Right renal cortex interstitium (tissue), 3 donors: Measurements from ENCODE around the gene ERC2. TPM values are rescaled to one million over a fixed set of nuclear protein-coding genes. Genes with fewer than 3 reads are reported as not detected.
"Not testable (repeated sequence)": the region's sequence is repeated elsewhere in the genome, so short reads cannot be mapped to it uniquely, and the experiment has no call there.

Experiments
- DNase-seq, 3 donors: peaks; one replicate each; pipeline ENCODE4 v3.0.0-alpha.2; 2013; ENCODE audit warnings: low read depth in 3 of 3, low spot score in 2 of 3
- polyA plus RNA-seq, 3 donors: library from polyadenylated mRNA; unstranded; fragments of 120-200 nt; gene quantifications; one replicate each; pipeline ENCODE4 v1.2.1, GENCODE V29; 2013; ENCODE audit not compliant: insufficient read length in 3 of 3

Gene ERC2
- polyA plus RNA-seq, 3 donors: 3.5 to 4.0 (median 3.7) TPM

DNA sequence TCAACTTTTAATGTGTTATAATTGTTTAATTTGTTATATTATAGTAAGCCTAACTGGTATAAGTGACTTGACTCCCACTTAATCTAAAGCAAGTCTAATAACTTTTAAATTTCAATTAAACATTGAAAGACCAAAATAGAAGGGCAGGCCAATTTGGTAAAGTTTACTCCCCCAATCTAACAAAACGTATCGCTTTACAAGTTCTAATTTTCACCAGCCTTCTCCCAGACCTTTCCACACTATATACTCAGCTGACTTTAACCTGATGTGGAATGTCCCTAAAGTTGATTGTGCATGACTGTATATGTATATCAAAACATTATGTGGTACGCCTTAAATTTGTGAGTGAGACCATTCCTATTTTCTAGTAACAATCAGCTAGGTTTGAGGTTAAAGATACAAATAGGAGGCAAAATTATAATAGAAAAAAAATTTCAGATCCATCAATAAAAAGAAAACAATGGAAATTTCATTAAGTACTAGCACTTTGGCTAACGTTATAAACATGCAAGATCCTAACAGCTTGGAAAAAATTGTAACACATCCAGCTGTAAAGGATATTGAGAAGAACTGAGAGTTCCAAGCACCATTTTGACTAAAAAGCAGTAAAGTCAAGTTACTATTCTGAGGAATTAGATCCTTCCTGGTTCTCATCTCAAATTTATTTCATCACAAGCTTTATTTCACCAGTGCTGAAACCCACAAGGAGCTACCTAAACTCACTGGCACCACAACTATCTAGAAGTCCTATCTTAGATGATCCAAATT, 199.5 kb downstream of the ERC2 start:
- DNase-seq: no peak

DNA sequence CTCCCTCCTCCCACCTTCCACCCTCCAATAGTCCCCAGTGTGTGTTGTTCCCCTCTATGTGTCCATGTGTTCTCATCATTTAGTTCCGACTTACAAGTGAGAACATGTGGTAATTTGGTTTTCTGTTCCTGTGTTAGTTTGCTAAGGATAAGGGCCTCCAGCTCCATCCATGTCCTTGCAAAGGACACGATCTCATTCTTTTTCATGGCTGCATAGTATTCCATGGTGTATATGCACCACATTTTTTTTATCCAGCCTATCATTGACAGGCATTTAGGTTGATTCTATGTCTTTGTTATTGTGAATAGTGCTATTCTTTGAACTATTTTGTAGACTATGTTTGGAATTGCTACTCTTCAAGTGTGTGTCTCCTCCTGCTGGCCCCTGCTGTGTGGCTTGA, 206.4 kb downstream of the ERC2 start:
- not testable (repeated sequence) for DNase-seq

DNA sequence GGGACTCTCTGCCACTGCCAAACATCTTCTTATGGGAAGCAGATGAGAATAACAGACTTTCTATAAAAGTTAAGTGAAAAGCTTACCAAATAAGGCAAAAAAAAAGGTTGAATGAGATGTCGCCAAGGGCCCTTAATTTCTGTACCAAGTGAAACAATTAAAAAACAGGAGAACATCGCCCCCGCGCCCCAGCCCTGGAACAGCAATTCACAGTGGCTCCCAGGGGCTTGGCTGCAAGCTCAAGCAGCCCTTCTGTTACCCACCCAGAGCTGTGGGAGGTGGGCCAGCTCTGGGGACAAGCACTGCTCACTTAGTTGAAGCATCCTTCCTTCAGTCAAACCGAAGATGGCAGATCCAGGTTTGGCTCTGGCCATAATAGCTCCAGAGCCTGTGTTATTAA, 208.0 kb downstream of the ERC2 start:
- DNase-seq: no peak

DNA sequence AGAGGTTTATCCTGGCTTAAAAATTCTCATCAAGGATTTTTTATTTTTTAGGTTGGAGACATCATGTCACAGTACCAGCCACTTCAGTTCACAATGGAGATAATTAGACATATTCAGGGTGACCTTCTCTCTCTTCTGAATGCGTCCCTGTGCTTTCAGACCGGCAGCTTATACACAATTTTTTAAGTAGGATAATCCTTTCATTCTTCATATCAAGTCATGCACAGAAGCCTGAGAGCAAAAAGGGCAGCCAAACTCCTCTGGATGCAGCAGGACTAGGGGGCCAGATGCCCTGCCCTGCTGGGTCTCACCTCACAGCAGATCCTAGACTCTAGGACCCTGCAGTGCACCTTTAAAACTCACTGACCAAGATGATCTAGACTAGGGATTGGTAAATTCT, 210.4 kb downstream of the ERC2 start:
- DNase-seq: no peak

DNA sequence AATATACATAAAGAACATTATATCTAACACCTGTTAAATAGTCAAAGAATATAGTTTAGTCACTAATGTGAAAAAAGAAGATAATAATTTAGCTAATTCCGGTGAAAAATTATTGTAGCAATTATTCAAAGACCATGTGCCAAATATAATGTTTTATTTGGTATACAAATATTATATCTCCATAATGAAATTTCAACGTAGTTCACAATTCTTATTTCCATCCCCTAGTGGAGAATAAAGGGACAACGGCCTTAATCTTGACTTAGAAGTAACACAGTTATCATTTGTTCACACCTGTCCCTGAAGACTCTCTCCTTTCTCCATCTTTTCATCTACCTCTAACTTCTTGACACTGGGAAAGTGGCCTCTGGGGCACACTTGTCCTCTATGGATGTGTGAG, 213.4 kb downstream of the ERC2 start:
- no peak for DNase-seq

DNA sequence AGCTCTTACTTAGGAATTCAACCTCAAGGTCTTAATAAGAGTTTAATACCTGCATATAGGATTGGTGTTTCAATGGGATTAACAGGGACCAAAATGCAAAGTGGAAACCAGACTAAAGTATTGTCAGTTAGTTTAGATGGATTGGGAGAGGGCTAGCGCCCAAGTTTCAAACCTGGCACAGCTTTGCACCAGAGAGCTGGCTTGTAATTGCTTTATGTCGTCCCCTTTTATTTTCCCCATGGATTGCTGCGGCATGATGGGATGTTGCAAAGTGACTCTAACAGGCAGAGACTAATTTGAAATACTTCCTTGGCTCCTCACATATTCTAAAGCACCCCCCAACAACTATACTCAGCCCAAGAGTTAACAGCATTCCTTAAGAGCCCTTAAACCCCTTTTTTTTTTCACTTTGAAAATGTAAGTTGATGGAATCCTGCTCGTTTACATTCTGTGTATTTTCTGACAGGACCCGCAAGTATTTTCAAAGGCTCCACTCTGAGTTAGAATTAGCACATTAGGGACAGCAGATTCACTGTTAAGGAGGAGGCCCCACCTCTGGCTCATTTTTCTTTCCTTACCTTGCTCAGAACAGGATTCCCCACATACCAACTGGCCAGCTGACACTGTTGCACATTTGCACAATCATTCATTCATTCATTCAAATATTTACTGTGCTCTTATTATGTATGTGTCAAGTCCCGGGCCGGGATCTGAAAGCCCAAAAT, 214.2 kb downstream of the ERC2 start:
- no peak for DNase-seq

DNA sequence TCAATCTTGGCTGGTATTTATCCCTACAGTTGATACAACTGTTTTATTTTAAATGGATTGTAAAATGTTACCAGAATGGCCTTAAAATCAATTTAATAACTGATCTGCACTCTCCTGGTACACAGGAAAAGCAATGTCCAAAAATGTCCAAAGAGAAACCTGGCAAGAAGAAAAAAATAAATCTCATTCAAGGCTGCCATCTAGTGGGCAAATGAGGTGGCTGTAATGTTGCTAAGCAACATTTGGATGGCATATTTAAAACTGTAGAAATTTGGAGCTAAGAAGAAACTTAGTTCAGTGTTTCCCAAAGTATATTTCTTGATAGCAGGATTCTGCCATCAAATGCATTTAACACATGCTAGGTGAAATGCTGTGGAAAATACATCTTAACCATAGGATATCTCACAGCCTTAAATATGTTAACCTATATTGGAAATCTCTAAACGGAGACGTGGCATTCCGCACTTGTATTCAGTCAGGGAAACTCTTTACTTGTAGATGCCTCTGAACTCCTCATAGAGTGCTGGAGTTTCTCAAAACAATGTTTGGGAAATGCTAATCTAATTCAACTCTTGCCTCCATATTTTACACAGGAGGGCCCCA, 216.8 kb downstream of the ERC2 start:
- peak in 2 of 3 donors; percentile 58 to 61 for DNase-seq

DNA sequence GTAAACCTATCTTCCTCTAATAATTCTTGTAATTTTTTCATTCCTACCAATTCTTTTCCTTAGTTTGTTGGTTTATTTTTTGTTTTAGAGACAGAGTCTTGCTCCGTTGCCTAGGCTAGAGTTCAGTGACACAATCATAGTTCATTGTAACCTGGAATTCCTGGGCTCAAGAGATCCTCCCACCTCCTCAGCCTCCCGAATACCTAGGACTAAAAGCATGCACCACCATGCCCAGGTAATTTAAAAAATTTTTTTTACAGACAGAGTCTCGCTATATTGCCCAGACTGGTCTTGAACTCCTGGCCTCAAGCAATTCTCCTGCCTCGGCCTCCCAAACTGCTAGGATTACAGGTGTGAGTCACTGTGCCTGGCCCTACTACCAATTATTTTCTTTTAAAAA, 220.2 kb downstream of the ERC2 start:
- no peak for DNase-seq

DNA sequence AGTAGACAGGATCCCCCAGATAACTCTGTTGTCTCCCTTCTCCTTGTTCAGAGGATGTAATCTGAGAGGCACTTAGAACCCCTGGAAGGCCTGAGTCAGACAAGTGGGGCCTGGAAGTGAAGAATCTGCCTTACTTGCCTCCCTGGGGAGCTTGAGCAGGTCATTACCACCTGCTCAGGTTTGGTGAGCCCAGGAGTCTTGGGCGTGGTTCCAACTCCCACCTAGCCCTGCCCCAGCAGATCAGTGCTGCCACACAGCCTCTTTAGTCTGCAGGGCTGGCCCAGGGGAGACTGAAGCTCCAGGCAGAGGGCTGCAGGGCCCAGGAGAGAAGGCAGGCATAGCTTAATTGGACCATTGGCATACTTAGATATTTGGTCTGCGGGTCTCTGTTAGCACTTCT, 230.0 kb downstream of the ERC2 start:
- DNase-seq: no peak

DNA sequence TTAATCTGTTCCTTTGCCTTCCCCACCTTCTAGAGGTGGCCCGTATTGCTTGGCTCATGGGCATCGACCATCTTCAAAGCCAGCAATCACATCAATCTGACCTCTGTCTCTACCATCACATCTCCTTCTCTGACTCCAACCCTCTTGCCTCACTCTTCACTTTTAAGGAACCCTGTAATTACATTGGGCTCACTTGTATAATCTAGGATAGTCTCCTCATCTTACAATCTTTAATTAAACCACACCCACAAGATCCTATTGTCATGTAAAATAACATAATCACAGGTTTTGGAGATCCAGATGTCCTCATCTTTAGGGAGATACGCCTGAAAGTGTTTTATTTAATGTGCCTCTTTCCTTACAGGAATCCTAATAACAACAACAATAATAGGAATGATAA, 234.5 kb downstream of the ERC2 start:
- no peak for DNase-seq

DNA sequence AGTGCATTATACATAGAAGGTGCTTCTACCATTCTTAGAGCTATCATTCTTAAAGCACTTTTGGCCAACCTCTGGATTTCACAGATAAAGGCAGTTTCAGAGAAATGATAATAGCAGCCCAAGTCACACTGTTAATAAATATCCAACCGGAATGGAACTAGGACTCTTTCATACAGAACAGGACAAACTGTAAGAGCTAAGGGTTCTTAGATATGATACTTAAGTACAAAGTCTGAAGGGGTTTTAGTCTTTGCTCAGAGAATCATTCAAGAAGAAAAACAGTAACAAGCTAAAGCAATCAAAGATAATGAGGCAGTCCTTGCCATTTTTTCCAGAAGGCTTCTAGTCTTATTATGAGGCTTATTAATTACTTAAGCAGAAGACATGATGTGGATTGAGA, 239.0 kb downstream of the ERC2 start:
- no peak for DNase-seq

DNA sequence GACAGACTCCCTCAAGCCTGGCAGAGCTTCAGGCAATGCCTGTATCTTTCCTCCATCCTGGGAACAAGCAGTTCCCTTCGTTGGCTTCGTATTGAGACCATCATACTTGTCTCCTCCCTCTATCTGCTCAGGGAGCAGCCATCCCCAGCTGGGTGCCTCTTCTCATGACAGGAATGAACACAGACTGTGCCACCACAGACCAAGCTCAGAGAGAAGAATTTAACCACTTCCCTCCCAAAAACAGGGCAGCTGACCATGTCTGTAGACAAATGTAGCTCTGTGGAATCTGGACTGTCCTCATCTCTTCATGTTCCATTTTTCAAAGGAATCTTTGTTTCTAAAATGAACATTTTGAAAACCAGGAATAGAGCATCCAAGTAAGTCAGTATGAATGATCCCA, 245.4 kb downstream of the ERC2 start:
- DNase-seq: no peak

DNA sequence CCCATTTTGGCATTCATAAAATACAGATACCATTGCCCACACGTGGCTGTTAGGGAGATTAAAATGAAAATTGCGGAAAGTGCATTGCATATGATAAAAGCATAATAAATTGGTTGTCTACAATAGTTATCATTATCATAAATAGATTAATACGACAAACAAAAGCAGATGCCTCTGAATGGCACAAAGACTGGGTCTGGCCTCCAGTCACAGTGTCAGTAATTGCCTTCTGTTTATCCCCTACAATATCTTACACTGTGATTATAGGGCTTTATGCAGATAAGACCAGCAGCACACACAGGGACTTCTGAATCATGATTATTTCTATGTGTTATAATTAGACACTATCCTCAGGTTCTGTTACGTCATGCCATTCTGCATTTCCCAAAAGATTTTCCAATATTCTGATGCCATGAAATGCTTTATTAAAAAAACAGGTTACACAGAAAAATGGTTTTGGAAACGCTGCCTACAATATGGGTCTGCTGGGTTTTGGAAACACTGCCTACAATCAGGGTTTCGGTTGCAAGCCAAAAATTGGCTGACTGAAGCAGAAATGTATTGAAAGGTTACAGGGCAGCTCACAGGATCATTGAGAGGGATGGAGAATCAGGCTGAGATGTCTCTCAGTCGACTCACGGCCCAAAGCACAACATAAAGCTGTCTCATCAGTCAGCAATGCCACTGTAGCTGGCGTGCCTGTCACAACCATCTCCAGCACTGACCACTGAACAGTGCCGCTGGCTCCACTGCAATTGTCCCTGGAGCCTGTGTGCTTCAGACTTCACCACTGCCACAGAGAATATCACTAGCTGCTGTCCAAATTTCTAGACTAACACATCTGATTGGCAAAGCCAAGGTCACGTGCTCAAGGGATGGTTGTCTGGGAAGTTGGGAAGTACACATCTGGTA, 248.1 kb downstream of the ERC2 start:
- no peak for DNase-seq

DNA sequence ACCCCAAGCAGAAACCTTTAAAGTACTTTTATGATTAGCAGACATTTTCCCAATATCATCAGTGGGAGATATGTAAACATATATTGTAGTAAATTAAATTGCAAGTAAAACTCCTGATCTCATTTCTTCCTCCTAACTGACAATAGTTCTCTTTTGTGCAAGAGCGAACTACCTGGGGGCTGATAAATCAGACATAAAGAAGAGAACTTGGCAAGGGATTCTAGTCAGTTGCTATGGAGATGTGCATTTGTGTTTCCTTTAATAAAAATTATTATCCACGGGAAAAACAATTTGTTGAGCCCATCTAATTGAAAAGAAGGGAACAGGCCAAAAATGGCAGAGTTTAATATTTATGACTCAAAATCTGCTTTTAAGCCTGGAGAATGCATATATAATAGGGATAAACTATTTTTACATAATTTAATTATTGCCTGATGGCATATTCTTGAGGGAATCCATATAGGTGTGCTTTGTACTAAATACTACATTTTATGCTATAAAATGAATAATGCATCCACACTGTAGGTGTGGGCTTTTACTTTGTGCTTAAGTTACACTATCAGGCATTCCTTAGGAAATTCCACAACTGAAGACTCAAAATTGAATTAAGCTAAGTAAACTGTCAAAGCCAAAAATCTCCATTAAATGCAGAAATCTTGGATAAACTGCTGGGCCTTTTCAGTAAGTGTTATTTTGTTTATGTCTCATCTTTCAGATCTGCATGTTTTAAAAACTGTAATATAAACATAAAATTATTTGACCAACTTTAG, 258.1 kb downstream of the ERC2 start:
- no peak for DNase-seq

DNA sequence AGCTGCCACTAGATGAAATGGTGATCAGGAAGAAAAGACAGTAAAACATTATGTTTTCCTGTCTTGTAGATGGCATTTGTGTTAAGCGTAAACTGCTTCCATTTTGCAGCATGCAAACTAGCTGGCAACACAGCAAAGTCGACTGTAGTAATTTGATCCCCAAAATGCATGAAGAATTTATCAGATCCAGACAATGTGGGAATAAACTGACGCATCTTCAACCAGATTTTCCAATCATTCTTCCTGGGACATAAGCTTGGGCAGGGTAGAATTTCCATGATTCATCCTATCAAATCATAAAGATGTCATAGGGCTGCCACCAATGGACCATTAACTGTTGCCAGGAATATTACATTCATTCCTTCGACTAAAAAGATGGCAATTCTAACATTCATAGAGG, 260.3 kb downstream of the ERC2 start:
- DNase-seq: no peak

DNA sequence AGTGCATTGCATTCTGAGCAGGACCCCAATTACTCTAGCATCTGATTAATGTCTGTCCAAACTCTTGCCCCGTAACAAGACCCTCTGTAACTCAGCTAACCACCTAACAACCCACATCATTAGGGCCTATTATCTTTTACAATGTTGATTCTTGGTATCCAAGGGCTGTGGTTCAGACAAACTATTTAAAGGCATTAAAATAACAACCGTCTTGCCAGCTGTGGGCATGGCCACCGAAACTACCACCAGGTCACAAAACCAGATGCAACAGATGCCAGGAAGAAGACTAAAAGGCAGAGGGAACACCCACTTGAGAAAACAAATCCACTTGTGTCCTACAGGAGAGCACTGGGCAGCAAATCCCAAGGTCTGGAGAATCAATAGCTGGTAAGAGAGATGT, 262.9 kb downstream of the ERC2 start:
- DNase-seq: no peak

DNA sequence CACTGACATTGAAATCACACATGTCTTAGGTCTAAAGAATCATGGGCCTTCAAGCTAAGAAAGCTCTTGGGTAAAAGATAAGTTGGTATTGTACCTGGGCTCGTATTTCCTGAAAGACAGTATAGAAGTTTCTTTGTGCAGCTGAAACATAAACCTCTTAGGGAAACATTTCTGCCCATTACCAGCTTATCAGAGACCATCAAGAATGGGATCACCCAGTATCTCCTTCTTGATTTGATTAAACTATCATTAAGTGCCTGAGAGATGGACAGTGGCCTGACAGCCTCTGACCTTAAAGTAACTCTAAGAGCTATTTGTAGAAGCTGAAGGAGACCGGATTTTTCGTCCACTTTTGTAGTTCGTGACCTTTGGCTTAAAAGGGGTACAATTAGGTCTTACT, 265.3 kb downstream of the ERC2 start:
- DNase-seq: no peak

DNA sequence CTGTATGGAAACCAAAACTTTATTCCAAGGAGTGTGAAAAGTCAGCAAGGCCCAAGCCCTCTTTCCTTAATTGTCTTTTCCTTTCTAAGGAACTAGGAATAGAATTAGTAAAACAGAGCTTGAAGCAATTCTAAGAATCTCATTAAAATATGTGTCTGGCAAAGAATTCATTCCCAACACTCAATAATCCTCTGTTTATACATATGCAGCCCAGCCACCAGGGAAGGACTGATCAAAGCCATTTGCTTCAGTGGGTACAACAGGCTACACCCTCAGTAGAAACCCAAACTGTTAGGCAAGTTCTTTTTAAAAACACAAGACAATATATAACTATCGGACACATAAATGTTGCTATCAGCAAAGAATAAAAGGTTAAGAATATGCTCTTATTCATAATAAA, 266.9 kb downstream of the ERC2 start:
- DNase-seq: no peak

DNA sequence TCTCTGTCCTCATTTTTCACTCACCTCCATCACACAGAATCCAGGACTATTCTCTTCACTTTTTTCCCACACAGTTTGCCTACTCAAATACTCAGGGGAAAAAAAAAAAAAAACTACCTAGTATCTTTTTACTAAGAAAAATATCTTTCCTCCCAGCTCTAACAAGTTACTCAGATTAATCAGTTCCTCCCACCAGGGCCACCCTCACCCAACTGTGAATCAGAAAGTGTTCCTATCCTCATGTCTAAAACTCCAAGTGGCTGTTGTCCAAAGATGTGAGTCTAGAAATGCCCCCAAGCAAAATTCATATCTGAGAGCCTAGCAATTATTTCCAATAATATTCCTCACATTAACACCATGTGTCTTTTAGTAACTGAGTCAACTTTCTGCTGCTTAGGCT, 268.0 kb downstream of the ERC2 start:
- no peak for DNase-seq

DNA sequence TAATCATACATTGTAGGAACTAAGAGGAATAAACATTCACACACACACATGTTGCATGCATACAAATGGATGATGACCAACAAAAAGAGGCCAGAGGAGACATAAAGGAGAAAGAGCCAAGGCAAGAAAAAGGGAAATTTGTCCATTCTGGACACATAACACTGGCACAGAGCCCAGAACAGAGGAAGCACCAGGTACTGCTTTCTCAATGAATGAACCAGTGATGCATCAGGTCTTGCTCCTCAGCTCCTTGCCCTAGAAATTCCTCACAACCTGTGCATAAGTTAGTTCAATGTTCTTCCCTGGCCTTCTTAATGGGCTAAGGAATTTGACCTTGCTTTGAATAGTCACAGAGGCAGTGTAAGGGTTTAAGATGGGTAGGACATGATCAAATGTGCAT, 270.3 kb downstream of the ERC2 start:
- no peak for DNase-seq
